Neural progenitor cell (in vitro differentiated cells): ENCODE measurements around the gene CBX6. TPM values are rescaled to one million over a fixed set of nuclear protein-coding genes. Genes with fewer than 3 reads are reported as not detected.

Experiments
- DNase-seq: peaks from one replicate; pipeline ENCODE4 v3.0.0-alpha.2; 2016; ENCODE audit warnings: low spot score
- H2AFZ ChIP-seq: fragments of 200-600 bp; sonication (generic); replicated peaks from 2 replicates; pipeline ENCODE4 v1.6.1; 2016; ENCODE audit warnings: antibody characterized with exemption
- H3F3A ChIP-seq: fragments of 200-600 bp; sonication (generic); 2 replicates; pipeline ENCODE4 v1.6.1; 2016; ENCODE audit warnings: antibody characterized with exemption, low read depth
- H3K27ac ChIP-seq: fragments of 200-600 bp; sonication (generic); 2 replicates; pipeline ENCODE4 v1.5.1; 2016; ENCODE audit warnings: mild to moderate bottlenecking
- H3K27me3 ChIP-seq: fragments of 200-600 bp; sonication (generic); 2 replicates; pipeline ENCODE4 v1.6.1; 2016; ENCODE audit warnings: mild to moderate bottlenecking, moderate library complexity
- H3K36me3 ChIP-seq: fragments of 200-600 bp; sonication (generic); 2 replicates; pipeline ENCODE4 v1.5.1; 2016
- H3K4me1 ChIP-seq: fragments of 200-600 bp; sonication (generic); 2 replicates; pipeline ENCODE4 v1.6.1; 2016; ENCODE audit warnings: mixed run types
- H3K4me2 ChIP-seq: fragments of 200-600 bp; sonication (generic); 2 replicates; pipeline ENCODE4 v1.6.1; 2016
- H3K4me3 ChIP-seq: fragments of 200-600 bp; sonication (generic); 2 replicates; pipeline ENCODE4 v1.5.1; 2016
- H3K79me2 ChIP-seq: fragments of 200-600 bp; sonication (generic); 2 replicates; pipeline ENCODE4 v1.6.1; 2016; ENCODE audit warnings: low read depth
- H3K9ac ChIP-seq: fragments of 200-600 bp; sonication (generic); 2 replicates; pipeline ENCODE4 v1.6.1; 2016
- H3K9me3 ChIP-seq: fragments of 200-600 bp; sonication (generic); 2 replicates; pipeline ENCODE4 v1.5.1; 2016; ENCODE audit warnings: low read depth
- H4K20me1 ChIP-seq: fragments of 200-600 bp; sonication (generic); 2 replicates; pipeline ENCODE4 v1.6.1; 2016; ENCODE audit warnings: low read depth
- H3K27ac Mint-ChIP-seq: 3 replicates; pipeline ENCODE4 v1.8.0; 2021; ENCODE audit warnings: mixed read lengths
- H3K27me3 Mint-ChIP-seq: 2 replicates; pipeline ENCODE4 v1.8.0; 2022; ENCODE audit warnings: low read depth, mild to moderate bottlenecking, inconsistent platforms, moderate library complexity, mixed read lengths; ENCODE audit not compliant: insufficient read depth
- H3K36me3 Mint-ChIP-seq: 3 replicates; pipeline ENCODE4 v1.8.0; 2021; ENCODE audit warnings: mixed read lengths
- H3K4me1 Mint-ChIP-seq: 3 replicates; pipeline ENCODE4 v1.8.0; 2021; ENCODE audit warnings: mixed read lengths
- H3K4me3 Mint-ChIP-seq: 3 replicates; pipeline ENCODE4 v1.8.0; 2021; ENCODE audit warnings: mild to moderate bottlenecking, moderate library complexity, mixed read lengths
- H3K9me3 Mint-ChIP-seq: 3 replicates; pipeline ENCODE4 v1.8.0; 2020; ENCODE audit warnings: mixed read lengths
- EZH2phosphoT487 ChIP-seq: fragments of 200-600 bp; sonication (generic); IDR thresholded peaks from 2 replicates; pipeline ENCODE4 v1.6.1; 2017; ENCODE audit warnings: antibody characterized with exemption
- total RNA-seq: library from RNA; depleted of rRNA; stranded (reverse); fragments of >200 nt; gene quantifications from 2 replicates; pipeline ENCODE4 v1.2.3, GENCODE V29; 2015; ENCODE audit warnings: low replicate concordance

Gene CBX6
- total RNA-seq, 1 donor from 2014 or later, result 14.0 TPM

GRCh38 chr22:38815842-38816241 is 56.2 kb downstream of the CBX6 start:
- no peak overlapping the region for H3K27ac ChIP-seq
- no peaks in the 10 kb centered on the region for H3K36me3 ChIP-seq
- no peaks in the 10 kb centered on the region for H3K4me1 ChIP-seq
- Mint-ChIP-seq H3K9me3 (peaks cover 6% of the 10 kb centered on the region), H3K36me3 (no peaks in the 10 kb centered on the region), H3K27me3 (peaks cover 14% of the 10 kb centered on the region), H3K27ac (no peak overlapping the region), H3K4me3 (no peak overlapping the region), H3K4me1 (peaks cover 11% of the 10 kb centered on the region)
- H3K4me3 ChIP-seq, result no peak overlapping the region
- DNase-seq, result no peak
- H3F3A ChIP-seq, result no peaks in the 10 kb centered on the region
- H4K20me1 ChIP-seq, result no peaks in the 10 kb centered on the region
- no peaks in the 10 kb centered on the region for H3K9me3 ChIP-seq
- H3K9ac ChIP-seq, result no peak overlapping the region
- no peak for TF ChIP-seq EZH2phosphoT487
- H3K79me2 ChIP-seq, result no peaks in the 10 kb centered on the region
- H3K27me3 ChIP-seq, result peaks cover 3% of the 10 kb centered on the region
- no peak overlapping the region for H2AFZ ChIP-seq
- H3K4me2 ChIP-seq, result no peak overlapping the region

Other genes with a start within 250 kb of the CBX6 start
- gene FAM227A, start 215.8 kb downstream of the CBX6 start, total RNA-seq, result 17.8 and 32.7 TPM in 2 replicates
- 23.1 and 25.8 TPM in 2 replicates for gene CBY1, start 215.6 kb downstream of the CBX6 start, total RNA-seq
- 63.6 and 134 TPM in 2 replicates for gene TOMM22, start 190.3 kb downstream of the CBX6 start, total RNA-seq
- 32.4 and 39.2 TPM in 2 replicates for gene JOSD1, start 171.3 kb downstream of the CBX6 start, total RNA-seq
- gene GTPBP1, start 166.3 kb downstream of the CBX6 start, total RNA-seq, result 40.8 and 91.9 TPM in 2 replicates
- 16.2 and 33.5 TPM in 2 replicates for gene SUN2, start 116.2 kb downstream of the CBX6 start, total RNA-seq
- gene DNAL4, start 78.1 kb downstream of the CBX6 start, total RNA-seq, result 10.7 and 24.3 TPM in 2 replicates
- 0.99 and 2.5 TPM in 2 replicates for gene NPTXR, start 28.2 kb downstream of the CBX6 start, total RNA-seq
- gene APOBEC3A, start 85.4 kb upstream of the CBX6 start, total RNA-seq, result not detected in 2 replicates
- gene APOBEC3B, start 110.1 kb upstream of the CBX6 start, total RNA-seq, result not detected in 2 replicates
- 3.0 and 4.6 TPM in 2 replicates for gene APOBEC3C, start 142.0 kb upstream of the CBX6 start, total RNA-seq
- gene APOBEC3D, start 148.9 kb upstream of the CBX6 start, total RNA-seq, result 0.26 and 0.87 TPM in 2 replicates
- 0.45 and 2.8 TPM in 2 replicates for gene APOBEC3F, start 168.6 kb upstream of the CBX6 start, total RNA-seq
- 0.30 and 0.90 TPM in 2 replicates for gene APOBEC3G, start 205.1 kb upstream of the CBX6 start, total RNA-seq
- gene APOBEC3H, start 225.0 kb upstream of the CBX6 start, total RNA-seq, result 0.87 and 1.4 TPM in 2 replicates